Transverse colon (tissue), 4 donors: Measurements from ENCODE around the gene OR1I1. TPM values are rescaled to one million over a fixed set of nuclear protein-coding genes. Genes with fewer than 3 reads are reported as not detected.

Source experiments
- DNase-seq: peaks from one replicate; pipeline ENCODE4 v3.0.0-alpha.2; 2019
- H3K27ac ChIP-seq, 4 donors: fragments of 200-600 bp; sonication (generic); 2 replicates each; pipeline ENCODE4 v1.5.1; 2016 to 2018; ENCODE audit warnings: inconsistent platforms in 4 of 4
- H3K27me3 ChIP-seq: fragments of 200-600 bp; sonication (generic); 2 replicates; pipeline ENCODE4 v1.5.1; 2017; ENCODE audit warnings: inconsistent platforms
- H3K36me3 ChIP-seq, 4 donors: fragments of 200-600 bp; sonication (generic); 2 replicates each; pipeline ENCODE4 v1.5.1; 2017 to 2019; ENCODE audit warnings: inconsistent platforms in 4 of 4
- H3K4me1 ChIP-seq, 4 donors: fragments of 200-600 bp; sonication (generic); 2 replicates each; pipeline ENCODE4 v1.5.1; 2017 to 2020; ENCODE audit warnings: inconsistent platforms in 4 of 4
- H3K4me3 ChIP-seq, 4 donors: fragments of 200-600 bp; sonication (generic); 1 replicate in 1 of 4; 2 replicates in 3 of 4; pipeline versions ENCODE4 v1.5.1 to v1.6.1; 2017 to 2019; ENCODE audit warnings: inconsistent platforms in 4 of 4
- H3K9me3 ChIP-seq, 2 donors: fragments of 200-600 bp; sonication (generic); 2 replicates each; pipeline ENCODE4 v1.5.1; 2017 to 2019; ENCODE audit warnings: inconsistent platforms in 2 of 2
- EP300 ChIP-seq: sonication (generic); formaldehyde crosslinking; IDR thresholded peaks from one replicate; pipeline ENCODE4 v1.6.1; 2017; ENCODE audit warnings: antibody characterized with exemption, low read depth
- POLR2A ChIP-seq: fragments of 450-650 bp; IDR thresholded peaks from one replicate; pipeline ENCODE4 v1.6.1; 2016; ENCODE audit warnings: antibody characterized with exemption, mild to moderate bottlenecking, moderate library complexity
- POLR2AphosphoS5 ChIP-seq, 3 donors: sonication (generic); formaldehyde crosslinking; IDR thresholded peaks; one replicate each; pipeline ENCODE4 v1.6.1; 2016; ENCODE audit warnings: antibody characterized with exemption in 3 of 3
- WGBS, 2 donors: methylation state at CpG; one replicate each; pipeline ENCODE4 v1.1.5; 2018; ENCODE audit warnings: low coverage in 1 of 2; 5-methylcytosine and 5-hydroxymethylcytosine counted together
- in situ Hi-C, 4 donors: fragments of 200-750 bp; cut with MboI; loops; one replicate each; pipeline versions ENCODE4 v1.15.0 to v1.15.1; 2017; ENCODE audit warnings: low sequenced_read_pairs in 3 of 4, low pct_ligation_motif_present in 1 of 4, low pct_unique_long_range_greater_than_20kb in 1 of 4
- intact Hi-C: fragments of 100-400 bp; cut with DNase I; formaldehyde crosslinking; loops from one replicate; pipeline ENCODE4 v1.15.1; 2023; ENCODE audit warnings: low total_unique reads
- total RNA-seq, 4 donors: library from RNA; depleted of rRNA; stranded (reverse); fragments of >200 nt; gene quantifications; one replicate each; pipeline ENCODE4 v1.1.0, GENCODE V29; 2016
- TF ChIP-seq, protein P1 (sequence below), 5 experiments: fragments of 200-600 bp in 3 of 5; fragments of 450-650 bp in 2 of 5; sonication (generic) in 3 of 5; IDR thresholded peaks; 1 replicate in 2 of 5; 2 replicates in 3 of 5; pipeline ENCODE4 v1.5.1; 2016 to 2017; ENCODE audit warnings: antibody characterized with exemption in 5 of 5, inconsistent platforms in 3 of 5, mild to moderate bottlenecking in 2 of 5, moderate library complexity in 1 of 5

Gene OR1I1
- total RNA-seq, 4 donors from 2014 or later = not detected

DNA sequence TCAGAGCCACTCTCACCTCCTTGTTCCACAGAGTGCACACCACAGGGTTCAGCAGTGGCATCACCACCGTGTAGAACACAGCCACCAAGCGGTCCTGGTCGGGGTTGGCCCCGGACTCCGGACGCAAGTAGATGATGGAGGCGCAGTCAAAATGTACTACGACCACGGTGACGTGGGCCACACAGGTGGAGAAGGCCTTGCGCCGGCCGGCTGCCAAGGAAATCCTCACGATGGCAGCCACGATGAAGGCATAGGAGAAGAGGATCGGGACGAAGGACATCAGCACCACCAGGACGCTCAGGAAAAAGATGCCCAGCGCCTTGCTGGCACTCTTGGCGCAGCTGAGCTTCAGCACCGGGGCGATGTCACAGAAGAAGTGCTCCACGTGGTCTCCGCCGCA lies 59.1 kb downstream of the OR1I1 start:
- in situ Hi-C loops (loop anchor here in 1 of 4 donors (10.0 kb wide), 1 partner anchor 46 kb away; no protein-coding TSS in a partner anchor), intact Hi-C loops (no loop called here)
- 96% methylated on average over 25 of the region's 25 CpGs; no CpG with 5 or more reads in 1 of the 2 donors for WGBS, 2 donors
- H3K36me3 ChIP-seq = no peaks in the 10 kb centered on the region
- no peak for TF ChIP-seq POLR2A
- TF ChIP-seq POLR2AphosphoS5 (IDR thresholded peaks at IDR 0.05) = no peak
- no peak for TF ChIP-seq EP300
- TF ChIP-seq, protein P1, sequence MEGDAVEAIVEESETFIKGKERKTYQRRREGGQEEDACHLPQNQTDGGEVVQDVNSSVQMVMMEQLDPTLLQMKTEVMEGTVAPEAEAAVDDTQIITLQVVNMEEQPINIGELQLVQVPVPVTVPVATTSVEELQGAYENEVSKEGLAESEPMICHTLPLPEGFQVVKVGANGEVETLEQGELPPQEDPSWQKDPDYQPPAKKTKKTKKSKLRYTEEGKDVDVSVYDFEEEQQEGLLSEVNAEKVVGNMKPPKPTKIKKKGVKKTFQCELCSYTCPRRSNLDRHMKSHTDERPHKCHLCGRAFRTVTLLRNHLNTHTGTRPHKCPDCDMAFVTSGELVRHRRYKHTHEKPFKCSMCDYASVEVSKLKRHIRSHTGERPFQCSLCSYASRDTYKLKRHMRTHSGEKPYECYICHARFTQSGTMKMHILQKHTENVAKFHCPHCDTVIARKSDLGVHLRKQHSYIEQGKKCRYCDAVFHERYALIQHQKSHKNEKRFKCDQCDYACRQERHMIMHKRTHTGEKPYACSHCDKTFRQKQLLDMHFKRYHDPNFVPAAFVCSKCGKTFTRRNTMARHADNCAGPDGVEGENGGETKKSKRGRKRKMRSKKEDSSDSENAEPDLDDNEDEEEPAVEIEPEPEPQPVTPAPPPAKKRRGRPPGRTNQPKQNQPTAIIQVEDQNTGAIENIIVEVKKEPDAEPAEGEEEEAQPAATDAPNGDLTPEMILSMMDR (IDR thresholded peaks at IDR 0.05) = no peak
- no peaks in the 10 kb centered on the region for H3K4me1 ChIP-seq
- no peak overlapping the region for H3K4me3 ChIP-seq
- peaks cover 0 to 5% of the 10 kb centered on the region in 2 donors for H3K9me3 ChIP-seq
- H3K27me3 ChIP-seq = no peaks in the 10 kb centered on the region
- no peak for DNase-seq
- no peak overlapping the region for H3K27ac ChIP-seq

DNA sequence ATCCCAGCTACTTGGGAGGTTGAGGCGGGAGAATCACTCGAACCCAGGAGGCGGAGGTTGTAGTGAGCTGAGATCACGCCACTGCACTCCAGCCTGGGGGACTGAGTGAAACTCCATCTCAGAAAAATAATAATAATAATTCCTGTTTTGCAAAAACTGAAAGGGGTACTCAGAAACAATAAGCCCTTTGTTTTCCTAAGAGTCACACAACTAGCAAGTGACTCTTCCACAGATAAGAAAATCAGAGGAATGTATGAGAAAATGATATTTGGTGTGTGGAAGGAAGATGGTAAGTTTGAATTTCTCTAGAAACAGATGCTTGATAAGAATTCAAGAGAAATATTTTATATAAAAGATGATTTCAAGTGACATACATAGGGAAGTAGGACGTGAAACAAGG lies 60.3 kb downstream of the OR1I1 start:
- Histone ChIP-seq H3K9me3 (peaks cover 0 to 5% of the 10 kb centered on the region in 2 donors), H3K4me3 (no peak overlapping the region), H3K27me3 (no peaks in the 10 kb centered on the region), H3K27ac (no peak overlapping the region), H3K36me3 (no peaks in the 10 kb centered on the region), H3K4me1 (no peaks in the 10 kb centered on the region)
- TF ChIP-seq POLR2A (no peak), EP300 (no peak), POLR2AphosphoS5 (IDR thresholded peaks at IDR 0.05) (no peak)
- TF ChIP-seq, protein P1 (IDR thresholded peaks at IDR 0.05) = no peak
- no peak for DNase-seq
- intact Hi-C loops (no loop called here), in situ Hi-C loops (loop anchor here in 1 of 4 donors (10.0 kb wide), 1 partner anchor 48 kb away; no protein-coding TSS in a partner anchor)
- 22 to 81% methylated on average over 1 to 5 of the region's 5 CpGs for WGBS, 2 donors

Other genes starting within 250 kb of the OR1I1 start
- gene OR7A5, start 247.0 kb upstream of the OR1I1 start, total RNA-seq = not detected
- gene OR7C1, start 247.0 kb upstream of the OR1I1 start, total RNA-seq = under 1 TPM in 1 of 4 donors, not detected in 3; under 0.01 TPM
- not detected for gene OR7A10, start 233.3 kb upstream of the OR1I1 start, total RNA-seq
- gene OR7A17, start 196.1 kb upstream of the OR1I1 start, total RNA-seq = not detected
- not detected for gene OR7C2, start 140.7 kb upstream of the OR1I1 start, total RNA-seq
- not detected for gene SLC1A6, start 102.3 kb upstream of the OR1I1 start, total RNA-seq
- gene CASP14, start 32.7 kb upstream of the OR1I1 start, total RNA-seq = not detected
- gene SYDE1, start 25.2 kb downstream of the OR1I1 start, total RNA-seq = 10 to 100 TPM in 3 of 4 donors, 1 to 10 TPM in 1; 6.7 to 20.9 (median 12.3) TPM
- gene NOTCH3, start 118.8 kb downstream of the OR1I1 start, total RNA-seq = 10 to 100 TPM in 1 of 4 donors, 1 to 10 TPM in 3; 2.2 to 16.3 (median 4.7) TPM
- not detected for gene EPHX3, start 150.2 kb downstream of the OR1I1 start, total RNA-seq